ENCODE results near the gene ZNF892.

DNA sequence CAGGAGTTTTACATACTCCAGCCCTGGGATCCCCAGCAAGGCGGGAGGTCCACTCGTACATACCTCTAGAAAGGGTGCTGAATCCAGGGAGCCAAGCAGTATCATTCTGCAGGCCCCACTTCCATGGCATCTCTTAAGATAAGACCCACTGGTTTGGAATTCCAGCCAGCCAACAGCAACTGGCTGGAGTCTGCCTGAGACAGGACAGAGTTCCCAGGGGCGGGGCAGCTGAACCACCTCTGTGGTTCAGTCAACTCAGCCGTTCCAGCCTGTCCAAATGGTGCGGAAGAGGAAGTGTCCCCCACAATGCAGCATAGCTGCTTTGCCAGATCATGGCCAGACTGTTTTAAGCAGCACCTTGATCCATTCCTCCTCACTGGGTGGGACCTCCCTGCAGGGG is 33.2 kb downstream of the ZNF892 start:
- TF ChIP-seq, protein P1, sequence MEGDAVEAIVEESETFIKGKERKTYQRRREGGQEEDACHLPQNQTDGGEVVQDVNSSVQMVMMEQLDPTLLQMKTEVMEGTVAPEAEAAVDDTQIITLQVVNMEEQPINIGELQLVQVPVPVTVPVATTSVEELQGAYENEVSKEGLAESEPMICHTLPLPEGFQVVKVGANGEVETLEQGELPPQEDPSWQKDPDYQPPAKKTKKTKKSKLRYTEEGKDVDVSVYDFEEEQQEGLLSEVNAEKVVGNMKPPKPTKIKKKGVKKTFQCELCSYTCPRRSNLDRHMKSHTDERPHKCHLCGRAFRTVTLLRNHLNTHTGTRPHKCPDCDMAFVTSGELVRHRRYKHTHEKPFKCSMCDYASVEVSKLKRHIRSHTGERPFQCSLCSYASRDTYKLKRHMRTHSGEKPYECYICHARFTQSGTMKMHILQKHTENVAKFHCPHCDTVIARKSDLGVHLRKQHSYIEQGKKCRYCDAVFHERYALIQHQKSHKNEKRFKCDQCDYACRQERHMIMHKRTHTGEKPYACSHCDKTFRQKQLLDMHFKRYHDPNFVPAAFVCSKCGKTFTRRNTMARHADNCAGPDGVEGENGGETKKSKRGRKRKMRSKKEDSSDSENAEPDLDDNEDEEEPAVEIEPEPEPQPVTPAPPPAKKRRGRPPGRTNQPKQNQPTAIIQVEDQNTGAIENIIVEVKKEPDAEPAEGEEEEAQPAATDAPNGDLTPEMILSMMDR (tag by site-specific recombination; IDR thresholded peaks at IDR 0.05) = no peak
- TF ChIP-seq, protein P2, sequence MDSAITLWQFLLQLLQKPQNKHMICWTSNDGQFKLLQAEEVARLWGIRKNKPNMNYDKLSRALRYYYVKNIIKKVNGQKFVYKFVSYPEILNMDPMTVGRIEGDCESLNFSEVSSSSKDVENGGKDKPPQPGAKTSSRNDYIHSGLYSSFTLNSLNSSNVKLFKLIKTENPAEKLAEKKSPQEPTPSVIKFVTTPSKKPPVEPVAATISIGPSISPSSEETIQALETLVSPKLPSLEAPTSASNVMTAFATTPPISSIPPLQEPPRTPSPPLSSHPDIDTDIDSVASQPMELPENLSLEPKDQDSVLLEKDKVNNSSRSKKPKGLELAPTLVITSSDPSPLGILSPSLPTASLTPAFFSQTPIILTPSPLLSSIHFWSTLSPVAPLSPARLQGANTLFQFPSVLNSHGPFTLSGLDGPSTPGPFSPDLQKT (IDR thresholded peaks at IDR 0.05; ENCODE audit: borderline replicate concordance, low read depth, low read length) = no peak
- TF ChIP-seq MZF1 (tag by site-specific recombination; IDR thresholded peaks at IDR 0.05; ENCODE audit: borderline replicate concordance) (no peak), ZNF239 (tag by site-specific recombination; IDR thresholded peaks at IDR 0.05) (no peak), ZNF292 (tag by site-specific recombination; IDR thresholded peaks at IDR 0.05; ENCODE audit: borderline replicate concordance, low read depth) (no peak), ZNF311 (tag by site-specific recombination; IDR thresholded peaks at IDR 0.05; ENCODE audit: borderline replicate concordance) (no peak), ZNF266 (tag by site-specific recombination; IDR thresholded peaks at IDR 0.05; ENCODE audit: low read depth) (no peak), ZNF585B (tag by site-specific recombination; IDR thresholded peaks at IDR 0.05) (no peak)
- TF ChIP-seq, protein P3, sequence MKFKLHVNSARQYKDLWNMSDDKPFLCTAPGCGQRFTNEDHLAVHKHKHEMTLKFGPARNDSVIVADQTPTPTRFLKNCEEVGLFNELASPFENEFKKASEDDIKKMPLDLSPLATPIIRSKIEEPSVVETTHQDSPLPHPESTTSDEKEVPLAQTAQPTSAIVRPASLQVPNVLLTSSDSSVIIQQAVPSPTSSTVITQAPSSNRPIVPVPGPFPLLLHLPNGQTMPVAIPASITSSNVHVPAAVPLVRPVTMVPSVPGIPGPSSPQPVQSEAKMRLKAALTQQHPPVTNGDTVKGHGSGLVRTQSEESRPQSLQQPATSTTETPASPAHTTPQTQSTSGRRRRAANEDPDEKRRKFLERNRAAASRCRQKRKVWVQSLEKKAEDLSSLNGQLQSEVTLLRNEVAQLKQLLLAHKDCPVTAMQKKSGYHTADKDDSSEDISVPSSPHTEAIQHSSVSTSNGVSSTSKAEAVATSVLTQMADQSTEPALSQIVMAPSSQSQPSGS (tag by site-specific recombination; IDR thresholded peaks at IDR 0.05; ENCODE audit: low read depth) = no peak
